ENCODE results near the gene RGN. TPM values are rescaled to one million over a fixed set of nuclear protein-coding genes. Genes with fewer than 3 reads are reported as not detected.
"Not testable (repeated sequence)": the region's sequence is repeated elsewhere in the genome, so short reads cannot be mapped to it uniquely, and the experiment has no call there.

The RGN gene
- total RNA-seq, 2 donors from 2014 or later = 8.4 to 17.3 TPM

DNA sequence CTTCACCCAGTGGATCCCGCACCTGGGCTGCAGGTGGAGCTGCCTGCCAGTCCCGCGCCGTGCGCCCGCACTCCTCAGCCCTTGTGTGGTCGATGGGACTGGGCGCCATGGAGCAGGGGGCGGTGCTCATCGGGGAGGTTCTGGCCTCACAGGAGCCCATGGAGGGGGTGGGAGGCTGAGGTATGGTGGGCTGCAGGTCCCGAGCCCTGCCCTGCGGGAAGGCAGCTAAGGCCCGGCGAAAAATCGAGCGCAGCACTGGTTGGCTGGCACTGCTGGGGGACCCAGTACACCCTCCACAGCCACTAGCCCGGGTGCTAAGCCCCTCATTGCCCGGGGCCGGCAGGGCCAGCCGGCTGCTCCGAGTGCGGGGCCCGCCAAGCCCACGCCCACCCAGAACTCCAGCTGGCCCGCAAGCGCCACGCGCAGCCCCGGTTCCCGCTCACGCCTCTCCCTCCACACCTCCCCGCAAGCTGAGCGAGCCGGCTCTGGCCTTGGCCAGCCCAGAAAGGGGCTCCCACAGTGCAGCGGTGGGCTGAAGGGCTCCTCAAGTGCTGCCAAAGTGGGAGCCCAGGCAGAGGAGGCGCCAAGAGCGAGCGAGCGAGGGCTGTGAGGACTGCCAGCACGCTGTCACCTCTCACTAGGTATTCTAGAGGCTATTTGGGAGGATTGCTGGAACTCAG is 32.8 kb downstream of the RGN start:
- DNase-seq (ENCODE audit: low spot score); intact Hi-C loops (cut with DNase I): not testable (repeated sequence)

- intact Hi-C loops (cut with DNase I) = no loop called here
- DNase-seq (ENCODE audit: low spot score) = no peak
These were observed 34.2 kb downstream of the RGN start for GRCh38 chrX:47112316-47112954.

GRCh38 chrX:47116551-47117110 is 38.4 kb downstream of the RGN start:
- intact Hi-C loops (cut with DNase I); DNase-seq (ENCODE audit: low spot score): not testable (repeated sequence)

DNA sequence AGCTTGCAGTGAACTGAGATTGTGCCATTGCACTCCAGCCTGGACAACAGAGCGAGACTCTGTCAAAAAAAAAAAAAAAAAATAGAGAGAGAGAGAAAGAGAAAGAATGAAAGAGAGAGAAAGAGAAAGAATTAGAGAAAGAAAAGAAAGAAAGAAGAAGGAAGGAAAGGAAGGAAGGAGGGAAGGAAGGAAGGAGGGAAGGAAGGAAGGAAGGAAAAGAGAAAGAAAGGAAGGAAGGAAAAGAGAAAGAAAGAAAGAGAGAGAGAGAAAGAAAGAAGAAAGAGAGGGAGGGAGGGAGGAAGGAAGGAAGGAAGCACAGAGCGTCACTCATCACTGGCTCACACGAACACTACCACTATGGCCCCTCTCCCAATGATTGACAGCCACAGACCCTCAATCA is 46.2 kb downstream of the RGN start:
- intact Hi-C loops (cut with DNase I); DNase-seq (ENCODE audit: low spot score): not testable (repeated sequence)

DNA sequence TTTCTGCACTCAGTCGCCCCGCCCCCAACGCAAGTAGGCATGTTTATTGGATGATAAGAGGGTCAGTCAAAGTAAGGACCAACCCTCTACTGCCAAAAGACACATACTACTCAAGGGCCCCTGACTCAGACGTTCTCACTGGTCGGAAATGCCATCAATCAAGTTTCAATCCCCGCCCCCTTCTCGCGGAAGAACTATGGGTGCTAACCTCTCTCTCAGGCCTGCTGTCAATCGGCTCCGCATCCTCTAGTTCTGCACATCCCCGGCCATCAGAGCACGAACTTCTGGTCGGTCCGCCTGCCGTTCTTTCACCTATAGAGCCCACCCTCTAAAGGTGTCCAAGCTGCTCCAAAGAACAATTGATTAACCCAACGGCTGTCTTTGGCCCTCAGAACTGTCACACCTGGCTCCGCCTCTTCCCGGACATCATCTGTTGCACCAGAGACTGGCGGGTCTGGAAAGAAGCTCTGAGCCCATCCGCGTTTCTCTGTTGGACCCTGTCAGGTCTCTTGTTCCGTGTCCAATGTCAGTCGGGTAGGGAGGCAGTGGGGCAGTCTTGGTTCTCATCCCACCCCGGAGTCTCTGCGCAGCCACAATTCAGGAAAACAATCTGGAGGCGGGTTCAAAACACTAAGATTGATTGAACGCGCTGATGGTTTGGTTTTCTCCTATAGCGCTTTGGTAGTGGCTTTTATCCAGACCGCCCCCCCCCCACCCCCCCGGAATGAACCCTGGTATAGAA is 51.1 kb downstream of the RGN start:
- intact Hi-C loops (cut with DNase I) = no loop called here
- DNase-seq (ENCODE audit: low spot score) = peak; percentile 95

DNA sequence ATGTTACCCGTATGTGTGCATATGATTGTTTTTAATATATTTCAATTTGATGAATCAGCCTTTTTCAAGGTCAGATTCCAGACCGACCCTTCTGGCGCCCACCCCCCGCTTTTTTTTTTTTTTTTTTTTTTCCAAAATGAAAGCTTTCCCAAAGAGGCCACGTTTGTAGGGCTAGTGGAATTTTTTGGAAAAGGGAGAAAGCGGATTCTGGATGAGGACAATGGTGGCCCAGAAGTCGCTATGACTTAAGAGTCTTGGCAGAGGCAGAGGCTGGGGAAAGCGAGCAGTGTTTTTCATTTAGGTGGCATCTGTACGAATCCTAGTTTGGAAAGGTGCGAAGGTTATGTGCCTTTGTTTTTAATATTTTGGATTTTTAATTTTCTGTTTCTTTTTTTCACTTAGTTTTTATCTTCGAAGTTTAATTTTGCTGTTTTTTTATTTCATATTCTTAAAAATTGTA is 51.7 kb downstream of the RGN start:
- intact Hi-C loops (cut with DNase I) = no loop called here
- no peak for DNase-seq (ENCODE audit: low spot score)

DNA sequence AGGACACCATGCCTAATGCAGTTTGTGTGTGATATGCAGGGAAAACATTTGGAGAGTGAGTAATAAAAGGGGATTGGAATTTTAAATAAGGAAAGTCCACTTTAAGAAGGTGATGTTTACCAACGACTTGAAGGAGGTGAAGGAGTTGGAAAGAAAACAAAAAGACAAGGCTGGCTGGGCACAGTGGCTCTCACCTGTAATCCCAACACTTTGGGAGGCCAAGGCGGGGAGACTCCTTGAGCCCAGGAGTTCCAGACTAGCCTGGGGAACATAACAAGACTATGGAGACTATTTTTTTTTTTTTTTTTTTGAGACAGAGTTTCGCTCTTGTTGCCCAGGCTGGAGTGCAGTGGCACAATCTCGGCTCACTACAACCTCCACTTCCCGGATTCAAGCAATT is 55.2 kb downstream of the RGN start:
- intact Hi-C loops (cut with DNase I) = no loop called here
- no peak for DNase-seq (ENCODE audit: low spot score)

- intact Hi-C loops (cut with DNase I); DNase-seq (ENCODE audit: low spot score): not testable (repeated sequence)
These were observed 57.4 kb downstream of the RGN start for GRCh38 chrX:47135650-47136049.

DNA sequence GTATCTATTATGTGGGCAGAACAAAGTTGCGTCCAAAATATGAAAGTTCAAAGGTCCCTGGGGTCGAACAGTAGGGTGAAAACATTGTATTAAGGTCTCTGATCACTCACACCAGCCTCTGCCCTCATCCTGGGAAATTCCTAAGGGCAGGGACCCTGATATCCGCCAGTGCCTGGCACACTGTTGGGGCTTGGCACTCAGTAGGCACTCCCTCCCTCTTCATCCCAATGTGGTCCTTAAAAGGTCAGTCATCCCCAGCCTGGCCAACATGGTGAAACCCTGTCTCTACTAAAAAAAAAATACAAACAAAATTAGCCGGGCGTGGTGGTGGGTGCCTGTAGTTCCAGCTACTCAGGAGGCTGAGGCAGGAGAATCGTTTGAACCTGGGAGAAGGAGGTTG is 59.9 kb downstream of the RGN start:
- intact Hi-C loops (cut with DNase I) = no loop called here
- DNase-seq (ENCODE audit: low spot score) = no peak

Other genes with a start within 250 kb of the RGN start
- 10 to 100 TPM; 10.6 to 13.1 TPM for gene RP2, start 241.4 kb upstream of the RGN start, total RNA-seq
- gene JADE3, start 166.0 kb upstream of the RGN start, total RNA-seq = 1 to 10 TPM; 3.1 to 6.6 TPM
- gene NDUFB11, start 66.3 kb downstream of the RGN start, total RNA-seq = 10 to 100 TPM; 35.7 to 44.0 TPM
- gene RBM10, start 66.8 kb downstream of the RGN start, total RNA-seq = 10 to 100 TPM; 17.8 to 20.8 TPM
- gene UBA1, start 115.4 kb downstream of the RGN start, total RNA-seq = 100 to 1,000 TPM; 151 to 179 TPM
- gene CDK16, start 140.2 kb downstream of the RGN start, total RNA-seq = 10 to 100 TPM; 53.5 to 55.3 TPM
- gene USP11, start 154.6 kb downstream of the RGN start, total RNA-seq = 10 to 100 TPM; 50.2 to 61.6 TPM

All from posterior vena cava (tissue), 2 donors.